CD4-positive, alpha-beta T cell treated with Interleukin-4 for 1 hour (primary cell): Measurements from ENCODE around the gene NEO1.

Source experiments
- DNase-seq, 2 donors: peaks; one replicate each; pipeline ENCODE4 v3.0.0-alpha.2; 2020 to 2022

The NEO1 gene

DNA sequence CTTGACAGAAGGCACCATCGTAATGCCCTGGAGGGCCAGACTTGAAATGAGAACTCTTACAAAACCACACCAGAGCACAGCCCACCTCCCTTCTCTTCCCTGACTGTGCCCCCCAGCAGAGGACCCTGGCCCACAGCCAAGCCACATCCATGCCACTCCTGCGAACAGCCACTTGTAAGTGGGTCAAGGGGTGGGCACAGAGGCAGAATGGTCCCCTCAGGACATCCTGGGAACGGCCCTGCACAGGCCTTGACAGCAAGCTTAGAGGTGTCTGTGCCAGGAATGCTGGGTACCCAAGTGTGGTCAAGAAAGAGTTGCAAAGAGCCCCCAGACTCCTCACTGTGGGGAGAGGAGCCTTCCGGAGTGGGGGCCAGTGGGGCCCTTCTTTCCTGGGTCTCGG, 283.2 kb downstream of the NEO1 start:
- DNase-seq: no peak

DNA sequence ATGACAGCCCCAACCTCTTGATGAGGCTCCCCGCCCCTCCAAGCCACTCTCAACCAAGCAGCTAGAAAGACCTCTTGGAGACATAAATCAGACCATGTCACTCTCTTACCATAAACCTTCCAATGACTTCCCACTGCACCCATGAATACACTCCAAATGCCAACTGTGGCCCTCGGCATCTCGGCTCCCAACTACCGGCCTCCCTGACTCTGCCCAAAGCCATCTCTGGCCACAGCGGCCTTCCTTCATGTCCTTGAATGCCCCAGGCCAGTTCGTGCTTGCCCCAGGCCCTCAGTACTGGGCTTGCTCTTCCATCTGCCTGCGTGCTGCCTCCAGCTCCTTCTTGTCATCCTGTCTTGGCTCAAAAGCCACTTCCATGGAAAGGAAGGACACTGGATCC, 284.5 kb downstream of the NEO1 start:
- no peak for DNase-seq

DNA sequence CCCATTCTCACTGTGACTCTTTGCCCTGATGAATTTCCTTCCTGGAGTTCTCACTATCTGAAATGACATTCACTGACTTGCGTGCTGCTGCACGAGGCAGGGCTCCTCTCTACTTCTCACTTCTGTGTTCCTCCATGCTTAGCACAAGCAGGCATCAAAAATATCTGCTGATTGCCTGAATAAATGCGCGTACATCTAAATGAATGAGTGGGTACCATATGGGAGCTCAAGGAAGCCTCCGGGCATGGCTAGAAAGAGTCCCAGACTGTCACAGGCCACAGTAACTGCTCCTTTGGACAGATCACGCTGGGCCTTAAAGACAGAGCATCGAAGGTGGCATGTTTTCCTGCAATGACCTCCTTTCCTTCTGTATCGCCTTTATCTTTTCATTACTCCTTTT, 284.9 kb downstream of the NEO1 start:
- no peak for DNase-seq

DNA sequence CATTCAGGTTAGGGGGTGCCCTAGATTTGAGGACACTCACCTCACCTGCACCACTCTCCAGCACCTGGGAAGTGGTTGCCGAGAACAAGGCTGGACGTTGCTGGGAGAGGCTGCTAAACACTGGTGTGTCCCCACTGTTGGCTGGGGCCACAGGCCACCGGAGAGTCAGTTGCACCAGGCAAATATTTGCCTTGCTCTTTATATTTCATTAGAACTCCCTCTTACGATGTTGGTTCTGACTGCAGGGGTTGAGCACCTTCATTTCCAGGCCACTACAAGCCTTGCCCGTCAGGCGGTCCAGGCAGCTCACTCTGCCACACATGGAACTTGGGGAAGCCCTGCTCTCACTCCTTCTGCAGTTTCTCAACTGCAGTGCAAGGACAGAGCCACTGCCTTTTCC, 285.8 kb downstream of the NEO1 start:
- no peak for DNase-seq

DNA sequence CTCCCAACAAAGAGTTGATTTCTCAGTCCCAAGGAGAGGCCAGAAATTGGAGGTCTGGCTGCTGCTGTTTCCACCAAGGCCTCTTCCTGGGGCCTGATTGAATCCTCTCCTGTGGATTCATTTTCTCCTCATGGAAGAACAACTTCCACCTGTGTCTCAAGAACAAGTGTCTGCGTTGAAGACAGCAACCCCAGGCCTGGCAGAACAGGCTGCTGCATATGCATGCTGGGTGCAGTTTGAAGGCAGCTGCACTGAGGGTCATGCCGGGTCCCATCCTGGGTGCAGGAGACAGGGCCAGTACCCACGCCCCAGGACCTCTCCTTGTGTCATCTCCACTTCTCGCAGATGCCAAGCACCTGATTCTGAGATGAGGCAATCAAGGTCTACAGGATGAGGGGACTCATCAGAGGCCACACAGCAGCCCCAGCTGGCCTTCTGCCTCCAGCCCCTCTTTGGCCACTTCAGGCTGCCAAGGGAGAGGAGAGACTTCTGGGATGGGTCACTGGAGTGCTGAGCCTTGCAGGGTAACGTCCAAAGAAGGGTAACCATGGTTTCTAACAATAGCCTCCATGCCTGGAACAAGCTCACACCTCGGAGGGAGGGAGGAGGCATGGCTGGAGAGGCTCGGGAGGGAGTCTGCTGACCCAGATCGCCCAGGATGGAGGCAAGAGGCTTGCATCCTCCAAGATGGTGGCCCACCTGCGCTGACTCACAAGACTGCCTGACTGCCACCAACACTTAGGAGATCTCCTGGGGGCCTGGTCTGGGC, 286.5 kb downstream of the NEO1 start:
- no peak for DNase-seq

DNA sequence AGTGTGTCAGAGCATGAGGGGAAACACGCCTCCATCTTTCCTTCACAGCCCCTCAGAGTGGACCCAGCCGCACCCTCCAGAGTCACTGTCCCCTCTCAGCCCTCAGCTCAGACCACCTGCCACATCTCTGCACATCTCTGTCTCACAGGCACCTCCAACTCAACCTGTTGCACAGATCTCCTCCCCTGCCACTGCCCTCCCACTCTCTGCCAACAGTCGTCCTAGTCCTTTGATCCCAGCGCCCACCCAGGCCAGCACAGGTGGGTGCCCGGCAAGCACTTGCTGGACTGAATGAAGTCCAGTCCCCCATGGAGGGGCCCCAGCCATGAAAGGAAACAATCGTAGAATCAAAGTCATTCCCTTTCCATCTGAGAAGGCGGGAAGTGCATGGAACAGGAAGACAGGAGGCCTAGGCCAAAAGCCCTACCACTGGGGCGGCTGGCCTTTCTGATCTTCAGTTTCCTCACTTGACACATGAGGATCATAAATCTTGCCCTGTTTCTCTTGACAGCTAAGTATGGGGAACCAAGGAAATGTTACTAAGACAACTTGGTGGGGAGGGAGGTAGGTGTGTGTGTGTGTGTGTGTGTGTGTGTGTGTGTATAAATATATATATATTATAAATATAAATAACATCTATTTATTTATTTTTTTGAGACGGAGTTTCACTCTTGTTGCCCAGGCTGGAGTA, 288.4 kb downstream of the NEO1 start:
- no peak for DNase-seq

DNA sequence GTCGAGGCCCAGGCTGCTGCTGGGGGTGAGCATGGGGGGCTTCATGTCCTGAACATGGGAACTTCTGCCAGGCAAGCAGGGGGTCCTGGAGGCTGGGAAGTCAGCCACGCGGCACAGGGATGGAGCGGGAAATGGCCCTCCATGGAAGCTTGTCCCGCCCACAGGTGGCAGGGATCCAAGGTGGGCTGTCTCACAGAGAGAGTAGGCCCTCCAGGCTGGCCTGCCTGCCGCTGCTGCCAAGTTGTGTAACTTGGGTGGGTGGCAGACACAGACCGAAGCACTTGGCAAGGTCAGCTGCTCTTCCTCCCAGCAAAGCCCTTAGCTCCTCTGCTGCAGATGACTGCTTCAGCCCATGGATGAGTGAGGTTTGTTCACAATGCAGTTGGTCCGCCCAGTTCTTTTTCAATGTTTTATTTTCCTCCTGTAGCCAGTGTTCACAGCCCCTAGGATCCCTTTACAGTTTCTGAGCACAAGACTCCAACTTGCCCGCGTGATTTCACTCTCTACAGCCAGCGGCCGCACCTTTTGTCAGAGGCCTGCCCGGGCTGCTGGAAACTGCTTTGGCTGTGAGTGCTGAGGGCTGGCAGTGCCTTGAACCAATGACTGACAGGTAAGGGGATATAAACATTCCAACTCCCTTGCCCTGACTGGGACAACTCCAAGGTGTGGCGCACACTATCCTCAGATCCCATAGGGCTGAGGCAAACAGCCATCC, 289.8 kb downstream of the NEO1 start:
- DNase-seq: no peak

DNA sequence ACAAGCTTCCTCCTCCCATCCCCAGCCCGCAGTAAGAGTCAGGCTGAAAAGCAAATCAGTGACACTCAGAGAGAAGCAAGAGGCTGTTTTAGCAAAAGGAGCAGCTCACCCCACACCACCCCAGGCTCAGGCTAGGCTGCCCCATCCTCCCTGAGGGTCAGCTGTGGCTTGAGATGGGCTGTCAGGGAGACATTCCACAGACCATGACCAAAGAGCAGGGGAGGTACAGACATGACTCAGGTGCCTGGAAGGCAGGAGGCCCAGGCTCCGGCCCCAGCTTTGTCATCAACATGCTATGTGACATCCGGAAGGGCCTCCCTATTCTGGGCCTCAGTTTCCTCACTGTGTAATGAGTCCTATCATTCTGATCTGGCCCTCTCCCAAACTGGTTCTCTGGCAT, 291.8 kb downstream of the NEO1 start:
- DNase-seq: no peak

DNA sequence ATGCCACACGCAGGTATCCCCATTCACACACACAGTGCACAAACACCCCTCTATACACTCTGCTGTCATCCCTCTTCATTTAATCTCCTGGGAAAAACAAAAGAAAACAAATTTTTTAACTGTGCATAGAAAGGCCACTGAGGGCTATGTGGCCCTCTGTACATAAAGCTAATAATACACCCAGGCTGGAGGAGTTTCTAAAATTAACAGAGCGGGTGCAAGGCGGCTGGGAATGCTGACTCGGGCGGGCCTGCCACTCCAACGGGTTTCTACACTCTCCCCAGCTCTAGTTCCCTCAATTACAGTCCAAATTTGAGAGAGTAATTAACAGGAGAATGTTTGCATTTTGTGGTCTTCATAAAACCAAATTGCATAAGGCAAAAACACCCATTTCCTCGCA, 293.4 kb downstream of the NEO1 start:
- no peak for DNase-seq

DNA sequence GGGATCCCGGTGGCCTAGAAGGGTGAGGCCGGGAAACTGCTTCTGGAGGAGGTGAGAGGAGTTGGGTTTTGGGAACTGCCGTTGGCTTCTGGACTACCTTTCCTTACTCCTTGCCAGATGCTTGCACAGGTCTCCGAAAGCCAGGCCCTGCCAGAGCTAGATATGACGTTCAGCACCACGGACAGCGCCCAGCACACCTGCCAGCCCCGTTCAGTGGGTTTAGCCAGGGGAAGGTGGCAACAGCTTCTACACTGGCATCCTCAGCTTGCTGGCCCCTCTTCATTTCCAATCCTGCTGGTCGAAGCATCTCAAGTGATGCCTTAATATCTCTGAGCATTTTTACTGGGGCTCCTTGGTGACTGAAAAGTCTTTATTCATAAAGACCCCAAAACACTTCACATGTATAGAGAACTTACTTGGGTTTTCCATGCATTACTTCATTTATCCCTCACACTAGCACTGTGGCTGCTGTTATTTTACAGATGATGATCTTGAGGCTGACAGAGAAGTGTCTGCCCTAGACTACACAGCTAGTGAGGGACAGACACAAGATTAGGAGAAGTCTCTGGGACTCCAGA, 294.6 kb downstream of the NEO1 start:
- peak; percentile 25 to 44 for DNase-seq

DNA sequence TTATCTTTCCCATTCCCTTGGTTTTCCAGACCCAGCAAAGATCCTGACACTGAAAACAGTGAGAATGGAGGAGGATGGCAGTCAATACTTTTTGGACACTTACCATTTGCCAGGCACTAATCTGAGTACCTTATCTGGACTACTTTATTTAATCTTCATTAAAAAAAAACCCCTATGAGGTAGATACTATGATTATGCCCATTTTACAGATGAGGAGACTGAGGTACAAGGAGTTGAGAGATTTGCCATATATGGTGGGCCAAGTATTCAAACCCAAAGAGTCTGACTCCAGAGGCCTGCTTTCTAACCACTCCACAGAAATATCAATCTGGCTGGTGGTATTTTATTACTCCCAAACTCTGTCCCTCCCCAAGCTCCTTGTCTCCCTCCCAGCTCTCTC, 296.9 kb downstream of the NEO1 start:
- no peak for DNase-seq

DNA sequence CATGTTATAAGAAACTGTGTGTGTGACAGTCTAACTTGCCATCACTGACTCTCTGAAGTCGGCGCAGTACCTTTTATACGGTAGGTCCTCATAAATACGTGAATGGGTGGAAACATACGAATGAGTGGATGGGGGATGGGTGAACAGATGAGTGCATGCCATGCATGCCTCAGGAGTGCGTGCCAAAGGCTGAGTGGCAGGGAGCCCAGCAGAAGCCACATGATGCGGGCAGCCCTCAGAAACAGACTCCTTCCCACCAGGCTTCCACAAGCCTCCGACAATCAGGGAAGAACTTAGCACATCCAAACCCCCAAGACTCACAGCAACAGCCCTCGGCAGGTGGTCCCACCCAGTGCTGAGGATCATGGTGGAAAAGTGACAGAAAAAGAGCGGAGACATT, 299.8 kb downstream of the NEO1 start:
- DNase-seq: no peak

DNA sequence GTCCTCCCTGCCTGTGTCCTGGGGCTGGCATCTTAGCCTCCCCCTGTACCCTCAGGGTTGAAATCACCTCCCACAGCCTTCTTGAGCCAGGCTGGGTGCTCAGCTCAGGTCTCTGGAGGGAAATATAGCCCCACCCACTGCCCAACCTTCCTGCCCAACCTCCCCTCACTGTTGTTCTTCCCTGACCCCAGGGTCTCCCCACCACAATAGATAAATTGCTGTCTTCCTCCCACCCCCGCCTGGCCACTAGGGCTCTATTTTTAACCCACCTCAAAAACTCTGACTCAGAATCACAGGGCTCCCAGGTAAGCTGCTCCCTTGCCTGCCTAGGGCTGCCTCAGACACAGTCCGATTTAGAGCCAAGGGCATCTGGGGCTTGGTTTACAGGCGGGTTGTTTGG, 301.5 kb downstream of the NEO1 start:
- no peak for DNase-seq

DNA sequence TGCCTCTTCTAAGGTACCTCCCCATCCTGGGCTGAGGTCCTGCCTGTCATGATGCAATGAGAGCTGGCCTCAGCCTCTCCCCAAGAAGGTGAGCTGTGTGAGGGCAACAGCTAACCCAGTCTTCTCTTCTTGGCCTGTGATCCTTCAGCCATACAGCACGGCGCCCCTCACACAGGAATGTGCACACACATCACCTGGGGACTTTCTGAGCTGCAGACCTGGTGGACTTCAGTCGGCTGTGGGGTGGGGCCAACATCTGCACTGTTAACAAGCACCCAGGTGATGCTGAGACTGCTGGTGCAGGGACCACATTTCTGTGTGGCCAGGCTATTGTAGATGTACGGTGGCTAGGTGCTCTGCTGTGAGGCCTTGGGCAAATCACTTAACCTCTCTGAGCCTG, 302.0 kb downstream of the NEO1 start:
- DNase-seq: no peak
